OCI-LY1 (cell line): Measurements from ENCODE around the gene LRP5.

Experiments used
- H2AFZ ChIP-seq: fragments of 200-600 bp; sonication (generic), shearing (Covaris generic); 2 replicates; pipeline ENCODE4 v1.6.0; 2014; ENCODE audit warnings: antibody characterized with exemption, mild to moderate bottlenecking, low read length
- H3F3A ChIP-seq: fragments of 200-600 bp; sonication (generic), shearing (Covaris generic); 2 replicates; pipeline ENCODE4 v1.6.0; 2014; ENCODE audit warnings: mild to moderate bottlenecking, antibody characterized with exemption, low read length, moderate library complexity; ENCODE audit not compliant: insufficient read depth
- H3K27ac ChIP-seq: fragments of 200-600 bp; sonication (generic); 2 replicates; pipeline ENCODE4 v1.5.1; 2014; ENCODE audit warnings: low read length, mixed run types, mild to moderate bottlenecking, low read depth; ENCODE audit not compliant: poor library complexity, severe bottlenecking
- H3K27me3 ChIP-seq: fragments of 200-600 bp; sonication (generic); 2 replicates; pipeline ENCODE4 v1.6.0; 2014; ENCODE audit warnings: antibody characterized with exemption, mild to moderate bottlenecking, low read length, moderate library complexity; ENCODE audit not compliant: insufficient read depth
- H3K36me3 ChIP-seq: fragments of 200-600 bp; sonication (generic); 2 replicates; pipeline ENCODE4 v1.6.1; 2014; ENCODE audit warnings: mild to moderate bottlenecking, antibody characterized with exemption, low read length, moderate library complexity, mixed read lengths; ENCODE audit not compliant: insufficient read depth
- H3K4me1 ChIP-seq: fragments of 200-600 bp; sonication (generic); 2 replicates; pipeline ENCODE4 v1.5.1; 2014; ENCODE audit warnings: mild to moderate bottlenecking, low read length, moderate library complexity; ENCODE audit not compliant: insufficient read depth, severe bottlenecking
- H3K4me2 ChIP-seq: fragments of 200-600 bp; sonication (generic), shearing (Covaris generic); 2 replicates; pipeline ENCODE4 v1.6.1; 2014; ENCODE audit warnings: low read length
- H3K4me3 ChIP-seq: fragments of 200-600 bp; sonication (generic); 2 replicates; pipeline ENCODE4 v1.5.1; 2014; ENCODE audit warnings: low read length, low read depth, mild to moderate bottlenecking, mixed read lengths; ENCODE audit not compliant: poor library complexity, severe bottlenecking
- H3K79me2 ChIP-seq: fragments of 200-600 bp; shearing (Covaris generic); 2 replicates; pipeline ENCODE4 v1.6.1; 2016; ENCODE audit warnings: mixed run types, low read length, mixed read lengths; ENCODE audit not compliant: insufficient read depth
- H3K9ac ChIP-seq: fragments of 200-600 bp; sonication (generic), shearing (Covaris generic); 2 replicates; pipeline ENCODE4 v1.6.1; 2014; ENCODE audit warnings: mild to moderate bottlenecking, low read length, mixed read lengths
- H3K9me2 ChIP-seq: fragments of 200-600 bp; sonication (generic), shearing (Covaris generic); 2 replicates; pipeline ENCODE4 v1.6.1; 2014; ENCODE audit warnings: low read depth, mild to moderate bottlenecking, low read length, mixed read lengths
- H3K9me3 ChIP-seq: fragments of 200-600 bp; shearing (Covaris generic); 2 replicates; pipeline ENCODE4 v1.6.1; 2014; ENCODE audit warnings: low read length, mixed read lengths
- H4K20me1 ChIP-seq: fragments of 200-600 bp; sonication (generic), shearing (Covaris generic); 2 replicates; pipeline ENCODE4 v1.6.0; 2016; ENCODE audit warnings: mild to moderate bottlenecking, low read length; ENCODE audit not compliant: insufficient read depth
- CTCF ChIP-seq: fragments of 200-600 bp; sonication (generic), shearing (Covaris generic); IDR thresholded peaks from 2 replicates; pipeline ENCODE4 v1.5.1; 2017; ENCODE audit warnings: mild to moderate bottlenecking, antibody characterized with exemption, low read length, moderate library complexity, mixed read lengths
- EZH2 ChIP-seq: fragments of 200-600 bp; sonication (generic), shearing (Covaris generic); IDR thresholded peaks from 2 replicates; pipeline ENCODE4 v1.8.0; 2017; ENCODE audit warnings: borderline replicate concordance, mixed run types, mild to moderate bottlenecking, antibody characterized with exemption, low read length, moderate library complexity, mixed read lengths

The LRP5 gene

GRCh38 chr11:68347841-68348240 is 35.5 kb downstream of the LRP5 start:
- no peaks in the 10 kb centered on the region for H3K4me1 ChIP-seq
- H2AFZ ChIP-seq = no peak overlapping the region
- H3F3A ChIP-seq = no peaks in the 10 kb centered on the region
- H4K20me1 ChIP-seq = no peaks in the 10 kb centered on the region
- H3K36me3 ChIP-seq = no peaks in the 10 kb centered on the region
- no peak overlapping the region for H3K9ac ChIP-seq
- no peak for TF ChIP-seq CTCF
- TF ChIP-seq EZH2 = no peak
- H3K4me2 ChIP-seq = no peak overlapping the region
- H3K27ac ChIP-seq = no peak overlapping the region
- H3K27me3 ChIP-seq = peaks cover 19% of the 10 kb centered on the region
- no peaks in the 10 kb centered on the region for H3K9me2 ChIP-seq
- no peaks in the 10 kb centered on the region for H3K9me3 ChIP-seq
- H3K4me3 ChIP-seq = no peak overlapping the region
- no peaks in the 10 kb centered on the region for H3K79me2 ChIP-seq

- H3K27me3 ChIP-seq = peaks cover 24% of the 10 kb centered on the region
- no peaks in the 10 kb centered on the region for H3K79me2 ChIP-seq
- no peak overlapping the region for H3K9ac ChIP-seq
- H3F3A ChIP-seq = no peaks in the 10 kb centered on the region
- no peak overlapping the region for H2AFZ ChIP-seq
- H3K9me2 ChIP-seq = no peaks in the 10 kb centered on the region
- H3K27ac ChIP-seq = no peak overlapping the region
- no peak overlapping the region for H3K4me3 ChIP-seq
- no peaks in the 10 kb centered on the region for H4K20me1 ChIP-seq
- no peaks in the 10 kb centered on the region for H3K4me1 ChIP-seq
- H3K4me2 ChIP-seq = no peak overlapping the region
- TF ChIP-seq EZH2 (no peak), CTCF (no peak)
- H3K36me3 ChIP-seq = no peaks in the 10 kb centered on the region
- H3K9me3 ChIP-seq = no peaks in the 10 kb centered on the region
Measured at GRCh38 chr11:68349461-68350249, 37.3 kb downstream of the LRP5 start.

GRCh38 chr11:68350759-68351449 is 38.5 kb downstream of the LRP5 start:
- Histone ChIP-seq H3K4me3 (no peak overlapping the region), H3F3A (no peaks in the 10 kb centered on the region), H3K27me3 (peaks cover 18% of the 10 kb centered on the region), H3K27ac (no peak overlapping the region), H3K79me2 (no peaks in the 10 kb centered on the region), H3K4me2 (no peak overlapping the region), H3K9me3 (no peaks in the 10 kb centered on the region), H3K4me1 (no peaks in the 10 kb centered on the region), H3K9me2 (no peaks in the 10 kb centered on the region), H3K36me3 (no peaks in the 10 kb centered on the region), H3K9ac (no peak overlapping the region), H2AFZ (no peak overlapping the region), H4K20me1 (no peaks in the 10 kb centered on the region)
- TF ChIP-seq EZH2 (no peak), CTCF (no peak)
